GM12864 (cell line): ENCODE measurements around the gene RCE1.

ENCODE experiments used
- DNase-seq: peaks from one replicate; pipeline ENCODE4 v3.0.0-alpha.2; 2011; ENCODE audit warnings: low read depth
- H3K4me3 ChIP-seq: 2 replicates; pipeline ENCODE4 v1.5.1; 2011; ENCODE audit warnings: mild to moderate bottlenecking, low read depth, low read length, control low read depth
- CTCF ChIP-seq: IDR thresholded peaks from 2 replicates; pipeline ENCODE4 v1.5.1; 2011; ENCODE audit warnings: low read depth, mild to moderate bottlenecking, moderate library complexity, low read length, control low read depth, inconsistent platforms; ENCODE audit errors: missing control alignments

The RCE1 gene

GRCh38 chr11:66834943-66835342, 8.3 kb upstream of the RCE1 start:
- no peak for DNase-seq
- H3K4me3 ChIP-seq = no peak overlapping the region
- TF ChIP-seq CTCF = no peak

GRCh38 chr11:66835768-66836405, 7.4 kb upstream of the RCE1 start:
- no peak overlapping the region for H3K4me3 ChIP-seq
- no peak for DNase-seq
- TF ChIP-seq CTCF = no peak

- H3K4me3 ChIP-seq = no peak overlapping the region
- TF ChIP-seq CTCF = no peak
Observed at GRCh38 chr11:66840317-66841091, 2.7 kb upstream of the RCE1 start.

GRCh38 chr11:66841861-66842260, 1.4 kb upstream of the RCE1 start:
- TF ChIP-seq CTCF = no peak
- no peak for DNase-seq
- peak overlapping the region; percentile 65 for H3K4me3 ChIP-seq

More at GRCh38 chr11:66840317-66841091, 2.7 kb upstream of the RCE1 start:
- no peak for DNase-seq

- no peak for TF ChIP-seq CTCF
- no peak for DNase-seq
- peak overlapping the region; percentile 65 for H3K4me3 ChIP-seq
Observed at GRCh38 chr11:66842501-66842895, 743 bp upstream of the RCE1 start.

GRCh38 chr11:66843776-66844495, 695 bp downstream of the RCE1 start:
- TF ChIP-seq CTCF = no peak
- H3K4me3 ChIP-seq = peak overlapping the region; percentile 65
- DNase-seq = no peak
